ENCODE results near the gene ZNF764. TPM values are rescaled to one million over a fixed set of nuclear protein-coding genes. Genes with fewer than 3 reads are reported as not detected.

ZNF764 gene
- total and polyA plus RNA-seq, 11 donors: 7.4 to 17.2 (median 11.0) TPM

DNA sequence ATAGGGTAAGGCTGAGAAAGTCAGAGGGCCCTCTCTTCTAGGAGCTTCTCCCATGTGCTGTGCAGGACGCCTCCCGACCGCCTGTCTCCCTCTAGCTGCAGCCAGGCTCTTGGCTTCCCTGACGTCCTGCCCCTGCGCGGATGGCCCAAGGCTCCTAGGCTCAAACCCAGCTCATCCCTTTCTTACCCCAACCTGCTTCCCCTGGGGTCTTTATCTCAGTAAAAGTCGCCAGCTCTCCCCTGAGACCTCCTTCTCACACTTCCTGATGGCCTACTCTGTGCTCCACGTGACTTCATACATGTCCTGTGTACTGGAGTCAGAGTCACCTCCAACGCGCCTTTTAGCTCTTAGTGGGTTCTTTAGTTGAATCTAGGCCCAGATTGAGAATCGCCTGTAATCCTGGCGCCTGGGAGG is 22.4 kb downstream of the ZNF764 start:
- peak overlapping the region in 11 of 12 donors; percentile 91 to 99 (median 95) for H3K27ac ChIP-seq
- DNase-seq: peak; percentile 73 to 86 (median 84)
- TF ChIP-seq POLR2A (IDR thresholded peaks at IDR 0.05): no peak
- TF ChIP-seq, protein P1, sequence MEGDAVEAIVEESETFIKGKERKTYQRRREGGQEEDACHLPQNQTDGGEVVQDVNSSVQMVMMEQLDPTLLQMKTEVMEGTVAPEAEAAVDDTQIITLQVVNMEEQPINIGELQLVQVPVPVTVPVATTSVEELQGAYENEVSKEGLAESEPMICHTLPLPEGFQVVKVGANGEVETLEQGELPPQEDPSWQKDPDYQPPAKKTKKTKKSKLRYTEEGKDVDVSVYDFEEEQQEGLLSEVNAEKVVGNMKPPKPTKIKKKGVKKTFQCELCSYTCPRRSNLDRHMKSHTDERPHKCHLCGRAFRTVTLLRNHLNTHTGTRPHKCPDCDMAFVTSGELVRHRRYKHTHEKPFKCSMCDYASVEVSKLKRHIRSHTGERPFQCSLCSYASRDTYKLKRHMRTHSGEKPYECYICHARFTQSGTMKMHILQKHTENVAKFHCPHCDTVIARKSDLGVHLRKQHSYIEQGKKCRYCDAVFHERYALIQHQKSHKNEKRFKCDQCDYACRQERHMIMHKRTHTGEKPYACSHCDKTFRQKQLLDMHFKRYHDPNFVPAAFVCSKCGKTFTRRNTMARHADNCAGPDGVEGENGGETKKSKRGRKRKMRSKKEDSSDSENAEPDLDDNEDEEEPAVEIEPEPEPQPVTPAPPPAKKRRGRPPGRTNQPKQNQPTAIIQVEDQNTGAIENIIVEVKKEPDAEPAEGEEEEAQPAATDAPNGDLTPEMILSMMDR (IDR thresholded peaks at IDR 0.05): peak; percentile 42 to 74 (median 56)
- H3K4me1 ChIP-seq: peaks cover 0 to 46% (median 24%) of the 10 kb centered on the region in 12 donors
- peak; percentile 52 to 72 (median 66) for ATAC-seq
- no peaks in the 10 kb centered on the region for H3K9me3 ChIP-seq
- no peaks in the 10 kb centered on the region for H3K27me3 ChIP-seq
- intact Hi-C loops (cut with DNase I): loop anchor here in 7 of 10 donors (1.0 to 10.0 kb wide), 8 partner anchors 21 to 105 kb away; partner anchors contain the start of genes ZNF764 (in 5 of the 7), DCTPP1 (in 1 of the 7), ZNF688 (in 1 of the 7) and ZNF785 (in 1 of the 7)
- peak overlapping the region; percentile 31 to 94 (median 82) for H3K4me3 ChIP-seq
- peaks cover 0 to 24% (median 21%) of the 10 kb centered on the region in 9 donors for H3K36me3 ChIP-seq
- 32 to 40% (median 34%) methylated on average over 12 of the region's 12 CpGs for WGBS, 4 donors

DNA sequence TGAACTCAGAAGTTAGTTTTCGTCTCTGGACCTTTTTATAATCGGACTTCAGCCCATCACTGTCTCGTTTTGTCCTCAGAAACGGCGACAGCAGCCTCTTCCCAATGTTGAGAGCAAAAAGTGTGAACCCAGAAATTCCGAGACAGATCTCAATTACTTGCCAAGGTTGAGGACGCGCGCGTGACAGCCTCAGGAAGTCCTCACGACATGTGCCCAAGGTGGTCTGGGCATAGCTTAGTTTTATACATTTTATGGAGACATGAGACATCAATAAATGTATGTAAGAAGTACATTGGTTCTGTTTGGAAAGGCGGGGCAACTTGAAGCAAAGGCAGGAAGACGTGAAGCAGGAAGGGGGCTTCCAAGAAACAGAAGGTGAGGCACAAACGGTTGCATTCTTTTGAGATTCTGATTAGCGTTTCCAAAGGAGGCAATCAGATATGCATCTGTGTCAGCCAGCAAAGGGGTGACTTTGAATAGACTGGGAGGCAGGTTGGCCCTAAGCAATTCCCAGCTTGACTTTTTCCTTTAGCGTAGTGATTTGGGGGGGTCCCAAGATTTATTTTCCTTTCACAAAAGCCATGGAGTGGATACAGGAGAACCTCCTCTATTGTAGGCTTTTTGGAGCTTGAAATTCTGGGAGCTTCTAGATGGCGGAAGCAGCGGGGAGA is 22.9 kb downstream of the ZNF764 start:
- H3K4me3 ChIP-seq: peak overlapping the region; percentile 31 to 94 (median 82)
- peak in 1 of 4 donors; percentile 0 for ATAC-seq
- peak overlapping the region; percentile 86 to 99 (median 94) for H3K27ac ChIP-seq
- TF ChIP-seq, protein P1 (IDR thresholded peaks at IDR 0.05): no peak
- no peak for TF ChIP-seq POLR2A (IDR thresholded peaks at IDR 0.05)
- WGBS, 4 donors: 7 to 10% (median 9%) methylated on average over 17 to 18 of the region's 18 CpGs
- no peak for DNase-seq
- no peaks in the 10 kb centered on the region for H3K9me3 ChIP-seq
- intact Hi-C loops (cut with DNase I): loop anchor here in 7 of 10 donors (1.0 to 10.0 kb wide), 8 partner anchors 22 to 104 kb away; partner anchors contain the start of genes ZNF764 (in 5 of the 7), DCTPP1 (in 1 of the 7), ZNF688 (in 1 of the 7) and ZNF785 (in 1 of the 7)
- peaks cover 0 to 28% (median 23%) of the 10 kb centered on the region in 9 donors for H3K36me3 ChIP-seq
- no peaks in the 10 kb centered on the region for H3K27me3 ChIP-seq
- H3K4me1 ChIP-seq: peaks cover 0 to 41% (median 24%) of the 10 kb centered on the region in 12 donors

DNA sequence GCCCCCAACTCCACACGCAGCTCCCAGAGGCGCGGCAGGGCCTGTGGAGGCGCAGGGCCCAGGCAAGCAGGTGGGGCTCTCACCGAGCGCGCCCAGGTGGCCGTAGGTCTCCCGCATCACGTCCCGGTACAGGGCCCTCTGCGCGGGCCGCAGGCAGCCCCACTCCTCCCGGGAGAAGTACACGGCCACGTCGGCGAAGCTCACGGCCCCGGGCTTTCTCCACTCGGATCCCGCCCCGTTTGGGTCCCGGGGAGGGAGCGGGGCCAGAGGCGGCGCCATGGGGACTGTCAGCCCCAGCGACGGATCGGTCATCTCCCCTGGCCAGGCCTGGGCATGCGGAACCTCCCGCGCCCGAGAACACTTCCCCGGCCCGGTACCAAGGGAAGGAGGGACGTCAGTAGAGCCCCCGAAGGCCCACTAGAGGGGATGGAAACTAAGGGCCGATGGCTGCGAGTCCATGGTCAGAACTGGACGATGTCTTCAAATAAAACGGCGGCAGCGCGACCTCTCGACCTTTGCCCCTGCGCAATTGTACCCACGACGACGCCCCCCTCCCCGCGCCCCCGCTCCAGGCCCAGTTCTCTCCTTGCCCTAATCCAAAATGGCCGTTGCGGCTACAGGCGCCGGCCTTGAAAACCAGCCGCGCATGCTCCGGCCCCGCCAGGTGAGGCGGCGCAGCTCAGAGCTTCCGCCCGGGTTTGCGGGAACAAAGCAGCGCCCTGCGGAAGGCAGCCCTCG is 23.6 kb downstream of the ZNF764 start, which contains the start of gene ZNF747:
TSS of gene ZNF747 (minus strand) at position 491 of the 738 bp plus-strand sequence. CDS start at position 312, 179 bp downstream.
- intact Hi-C loops (cut with DNase I): loop anchor here (1.0 to 10.0 kb wide), 9 partner anchors 22 to 104 kb away; partner anchors contain the start of genes ZNF764 (in 9 of the 10), ZNF688 (in 5 of the 10), DCTPP1 (in 1 of the 10) and ZNF785 (in 1 of the 10)
- 0 to 1% (median 0%) methylated on average over 19 to 70 of the region's 70 CpGs for WGBS, 4 donors
- DNase-seq: peak; percentile 95 to 96 (median 96)
- H3K27me3 ChIP-seq: no peaks in the 10 kb centered on the region
- peak within 1 kb of the TSS; percentile 86 to 99 (median 94) for H3K27ac ChIP-seq
- TF ChIP-seq POLR2A (IDR thresholded peaks at IDR 0.05): peak in 1 of 2 donors; percentile 63
- TF ChIP-seq, protein P1 (IDR thresholded peaks at IDR 0.05): peak in 2 of 12 donors; percentile 12 to 13
- H3K4me3 ChIP-seq: peak within 1 kb of the TSS; percentile 31 to 94 (median 82)
- ATAC-seq: peak; percentile 88 to 95 (median 90)
- peaks cover 0 to 34% (median 21%) of the 10 kb centered on the region in 12 donors for H3K4me1 ChIP-seq
- H3K9me3 ChIP-seq: no peaks in the 10 kb centered on the region
- H3K36me3 ChIP-seq: peaks cover 0 to 28% (median 23%) of the 10 kb centered on the region in 9 donors

All from heart left ventricle (tissue), 16 donors.